GM19351 (cell line): ENCODE results near the gene PTEN.
"Not testable (repeated sequence)": the region's sequence is repeated elsewhere in the genome, so short reads cannot be mapped to it uniquely, and the experiment has no call there.

Source experiments
- ATAC-seq: cut with Tn5 transposase; IDR thresholded peaks from one replicate; pipeline ENCODE4 v1.9.1; 2021; ENCODE audit warnings: mild to moderate bottlenecking, moderate library complexity; ENCODE audit not compliant: unreplicated experiment

The PTEN gene

DNA sequence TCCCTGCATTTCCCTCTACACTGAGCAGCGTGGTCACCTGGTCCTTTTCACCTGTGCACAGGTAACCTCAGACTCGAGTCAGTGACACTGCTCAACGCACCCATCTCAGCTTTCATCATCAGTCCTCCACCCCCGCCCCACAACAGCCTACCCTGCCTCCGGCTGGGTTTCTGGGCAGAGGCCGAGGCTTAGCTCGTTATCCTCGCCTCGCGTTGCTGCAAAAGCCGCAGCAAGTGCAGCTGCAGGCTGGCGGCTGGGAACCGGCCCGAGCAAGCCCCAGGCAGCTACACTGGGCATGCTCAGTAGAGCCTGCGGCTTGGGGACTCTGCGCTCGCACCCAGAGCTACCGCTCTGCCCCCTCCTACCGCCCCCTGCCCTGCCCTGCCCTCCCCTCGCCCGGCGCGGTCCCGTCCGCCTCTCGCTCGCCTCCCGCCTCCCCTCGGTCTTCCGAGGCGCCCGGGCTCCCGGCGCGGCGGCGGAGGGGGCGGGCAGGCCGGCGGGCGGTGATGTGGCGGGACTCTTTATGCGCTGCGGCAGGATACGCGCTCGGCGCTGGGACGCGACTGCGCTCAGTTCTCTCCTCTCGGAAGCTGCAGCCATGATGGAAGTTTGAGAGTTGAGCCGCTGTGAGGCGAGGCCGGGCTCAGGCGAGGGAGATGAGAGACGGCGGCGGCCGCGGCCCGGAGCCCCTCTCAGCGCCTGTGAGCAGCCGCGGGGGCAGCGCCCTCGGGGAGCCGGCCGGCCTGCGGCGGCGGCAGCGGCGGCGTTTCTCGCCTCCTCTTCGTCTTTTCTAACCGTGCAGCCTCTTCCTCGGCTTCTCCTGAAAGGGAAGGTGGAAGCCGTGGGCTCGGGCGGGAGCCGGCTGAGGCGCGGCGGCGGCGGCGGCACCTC, at the start of gene PTEN, which contains the start of gene KLLN:
TSS of gene PTEN (plus strand) at position 573 of the 891 bp plus-strand sequence. CDS start 845 bp downstream, outside the sequence.
TSS of gene KLLN (minus strand) at position 481 of the 891 bp plus-strand sequence. CDS start 1,046 bp downstream, outside the sequence.
- peak; percentile 32 for ATAC-seq

DNA sequence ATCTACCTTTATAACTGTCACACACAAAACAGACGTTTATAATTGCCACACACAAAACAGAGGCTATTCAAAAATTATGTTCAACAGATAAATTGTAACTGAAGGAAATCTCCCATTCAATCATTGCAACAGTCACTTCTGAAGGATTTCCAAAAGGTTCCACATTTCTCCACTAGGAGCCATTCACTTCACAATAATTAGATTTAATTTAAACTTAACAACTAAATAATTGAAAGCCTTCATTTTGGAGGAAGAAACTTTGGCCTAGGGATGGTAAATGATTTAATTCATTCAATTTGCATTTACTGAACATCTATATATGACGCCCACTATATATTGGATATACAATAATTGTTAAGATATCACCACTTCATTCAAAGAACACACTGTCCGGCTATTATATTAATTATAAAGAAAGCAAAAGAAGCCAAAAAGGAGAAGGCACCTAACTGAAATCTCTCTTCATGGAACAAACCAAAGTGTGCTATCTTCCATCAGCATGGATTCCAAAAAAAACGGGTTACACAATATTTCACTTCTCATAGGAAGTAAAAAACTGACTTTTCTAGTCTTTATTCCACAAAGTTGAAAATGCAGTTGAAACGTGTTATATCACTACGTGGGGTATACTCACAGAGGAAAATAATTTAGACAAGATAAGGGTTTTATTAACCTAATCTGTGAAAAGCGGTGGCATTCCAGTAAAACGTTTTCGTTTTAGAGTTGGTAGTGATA, 47.1 kb upstream of the PTEN start:
- ATAC-seq = no peak

GRCh38 chr10:87816898-87817608, 46.4 kb upstream of the PTEN start:
- ATAC-seq = no peak

GRCh38 chr10:87817609-87818504, 45.6 kb upstream of the PTEN start, which contains the start of gene ATAD1:
Gene ATAD1 (minus strand): TSS chr10:87818226. CDS start chr10:87814599, 3,627 bp downstream.
- peak; percentile 74 for ATAC-seq

GRCh38 chr10:87818505-87819288, 44.7 kb upstream of the PTEN start:
- peak; percentile 53 for ATAC-seq

DNA sequence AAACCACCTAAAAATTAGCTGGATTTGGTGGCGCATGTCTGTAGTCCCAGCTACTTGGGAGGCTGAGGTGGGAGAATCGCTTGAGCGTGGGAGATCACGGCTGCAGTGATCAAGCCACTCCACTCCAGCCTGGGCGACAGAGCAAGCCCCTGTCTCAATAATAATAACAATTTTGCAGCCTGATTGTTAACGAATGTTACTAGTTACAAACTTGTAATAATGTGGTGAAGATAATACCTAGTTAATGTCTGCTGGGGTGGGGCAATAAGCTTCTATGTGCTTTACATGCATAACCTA, 44.2 kb upstream of the PTEN start:
- ATAC-seq = no peak

- ATAC-seq = no peak
These were observed 36.8 kb upstream of the PTEN start for GRCh38 chr10:87826653-87827052.

GRCh38 chr10:87827681-87828080, 35.7 kb upstream of the PTEN start:
- ATAC-seq = no peak

DNA sequence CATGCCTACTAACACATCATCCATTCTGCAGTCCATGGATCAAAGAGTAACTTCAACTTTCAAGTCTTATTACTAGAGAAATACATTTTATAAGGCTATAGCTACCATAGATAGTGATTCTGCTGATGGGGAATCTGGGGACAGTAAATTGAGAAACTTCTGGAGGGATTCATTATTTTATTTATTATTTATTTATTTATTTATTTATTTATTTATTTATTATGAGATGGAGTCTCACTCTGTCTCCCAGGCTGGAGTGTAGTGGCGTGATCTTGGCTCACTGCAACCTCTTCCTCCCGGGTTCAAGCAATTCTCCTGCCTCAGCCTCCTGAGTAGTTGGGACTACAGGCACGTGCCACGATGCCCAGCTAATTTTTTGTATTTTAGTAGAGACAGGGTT, 34.4 kb upstream of the PTEN start:
- not testable (repeated sequence) for ATAC-seq

GRCh38 chr10:87829986-87830729, 33.3 kb upstream of the PTEN start:
- no peak for ATAC-seq

DNA sequence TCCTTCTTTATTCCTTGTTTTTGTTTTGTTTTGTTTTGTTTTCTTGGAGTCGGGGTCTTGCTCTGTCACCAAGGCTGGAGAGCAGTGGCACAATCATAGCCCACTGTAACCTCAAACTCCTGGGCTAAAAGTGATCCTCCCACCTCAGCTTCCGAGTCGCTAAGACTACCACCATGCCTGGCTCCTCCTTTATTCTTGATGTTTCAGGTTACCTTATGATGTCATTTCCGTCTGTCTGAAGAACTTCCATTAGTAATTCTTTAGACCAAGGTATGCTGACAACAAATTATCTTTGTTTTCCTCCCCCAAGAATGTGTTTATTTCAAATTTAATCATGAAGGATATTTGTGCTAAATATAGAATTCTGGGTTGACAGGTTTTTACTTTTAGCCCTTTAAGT, 27.3 kb upstream of the PTEN start:
- no peak for ATAC-seq

GRCh38 chr10:87837445-87837844, 26.0 kb upstream of the PTEN start:
- no peak for ATAC-seq

- no peak for ATAC-seq
These were observed 24.8 kb upstream of the PTEN start for GRCh38 chr10:87838650-87839049.

GRCh38 chr10:87841186-87841585, 22.2 kb upstream of the PTEN start:
- no peak for ATAC-seq

DNA sequence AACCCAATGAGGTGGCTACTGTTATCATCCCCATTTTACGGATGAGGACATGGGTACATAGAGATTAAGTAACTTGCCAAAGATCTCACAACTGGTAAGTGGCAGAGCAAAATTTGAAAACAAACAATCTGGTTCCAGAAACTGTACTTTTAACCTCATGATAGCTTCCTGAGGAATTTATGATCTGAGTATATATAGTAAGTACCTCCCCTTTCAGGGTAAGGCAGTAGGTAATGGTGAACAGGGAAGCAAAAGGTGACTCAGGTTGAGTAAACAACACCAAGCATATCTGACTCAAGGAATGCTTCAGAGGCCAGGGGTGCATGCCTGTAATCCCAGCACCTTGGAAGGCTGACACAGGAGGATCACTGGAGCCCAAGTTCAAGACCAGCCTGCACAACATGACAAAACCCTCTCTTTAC, 21.2 kb upstream of the PTEN start:
- no peak for ATAC-seq

DNA sequence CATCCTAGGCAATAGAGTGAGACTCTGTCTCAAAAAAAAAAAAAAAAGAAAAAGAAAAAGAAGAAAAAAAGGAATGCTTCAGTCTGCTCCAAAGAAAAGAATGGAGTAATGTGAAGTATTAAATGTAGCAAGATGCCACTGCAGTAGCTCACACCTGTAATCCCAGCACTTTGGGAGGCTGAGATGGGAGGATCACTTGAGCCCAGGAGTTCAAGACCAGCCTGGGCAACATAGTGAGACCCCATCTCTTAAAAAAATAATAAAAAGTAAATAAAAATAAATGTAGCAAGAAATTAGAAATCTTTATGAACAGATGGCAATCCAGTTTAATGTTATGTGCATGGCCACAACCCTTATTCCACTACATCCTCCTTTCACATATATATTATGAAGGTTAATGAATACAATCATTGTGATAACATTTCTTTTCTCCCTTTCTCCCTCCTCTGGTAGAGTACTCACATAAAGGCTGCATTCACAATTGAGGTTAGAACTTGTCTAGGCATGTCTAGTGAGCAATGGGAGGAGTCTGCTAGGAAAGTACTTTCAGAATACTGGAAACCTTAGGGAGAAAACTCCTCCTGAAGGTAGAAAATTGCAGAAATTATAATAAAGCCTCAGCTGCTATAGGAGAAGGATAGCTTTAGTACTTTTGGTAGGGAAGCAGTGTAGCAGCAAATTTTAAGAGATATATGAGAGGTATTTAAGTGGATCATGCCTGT, 20.5 kb upstream of the PTEN start:
- ATAC-seq = no peak

GRCh38 chr10:87843714-87844113, 19.7 kb upstream of the PTEN start:
- ATAC-seq = no peak
